Liver (tissue), 9 donors: ENCODE measurements around the gene TTC32. TPM values are rescaled to one million over a fixed set of nuclear protein-coding genes. Genes with fewer than 3 reads are reported as not detected.

Experiments
- DNase-seq: peaks from one replicate; pipeline ENCODE4 v3.0.0-alpha.2; 2017; ENCODE audit warnings: low spot score
- H3K27ac ChIP-seq, 2 donors: one replicate each; pipeline ENCODE4 v1.7.0; 2013; ENCODE audit warnings: inconsistent platforms in 2 of 2, low read length in 2 of 2, control low read depth in 1 of 2, low read depth in 1 of 2, mild to moderate bottlenecking in 1 of 2
- H3K27me3 ChIP-seq, 4 donors: one replicate each; pipeline versions ENCODE4 v1.6.1 to v1.7.0; 2013; ENCODE audit warnings: low read length in 3 of 4, inconsistent platforms in 1 of 4, mild to moderate bottlenecking in 1 of 4, moderate library complexity in 1 of 4; ENCODE audit not compliant: control insufficient read depth in 4 of 4, insufficient read depth in 4 of 4
- H3K36me3 ChIP-seq, 4 donors: one replicate each; pipeline versions ENCODE4 v1.6.1 to v1.7.0; 2013; ENCODE audit warnings: low read length in 3 of 4, mild to moderate bottlenecking in 3 of 4, low read depth in 1 of 4, moderate library complexity in 1 of 4; ENCODE audit not compliant: control insufficient read depth in 4 of 4, insufficient read depth in 3 of 4
- H3K4me1 ChIP-seq, 4 donors: one replicate each; pipeline versions ENCODE4 v1.6.1 to v1.7.0; 2013; ENCODE audit warnings: low read length in 3 of 4, mild to moderate bottlenecking in 3 of 4, moderate library complexity in 1 of 4; ENCODE audit not compliant: control insufficient read depth in 4 of 4, insufficient read depth in 4 of 4
- H3K4me3 ChIP-seq, 3 donors: one replicate each; pipeline versions ENCODE4 v1.6.1 to v1.7.0; 2013; ENCODE audit warnings: low read length in 3 of 3, control low read depth in 1 of 3, low read depth in 1 of 3, mild to moderate bottlenecking in 1 of 3
- H3K9ac ChIP-seq, 2 donors: one replicate each; pipeline ENCODE4 v1.7.0; 2013; ENCODE audit warnings: low read length in 2 of 2, mild to moderate bottlenecking in 2 of 2, moderate library complexity in 2 of 2, control low read depth in 1 of 2, low read depth in 1 of 2
- H3K9me3 ChIP-seq, 4 donors: one replicate each; pipeline versions ENCODE4 v1.6.1 to v1.7.0; 2013; ENCODE audit warnings: low read length in 3 of 4; ENCODE audit not compliant: control insufficient read depth in 4 of 4
- ATF3 ChIP-seq: IDR thresholded peaks from 2 replicates; pipeline ENCODE4 v1.6.1; 2016; ENCODE audit warnings: antibody characterized with exemption
- EGR1 ChIP-seq, 2 donors: IDR thresholded peaks; 2 replicates each; pipeline ENCODE4 v1.6.1; 2016 to 2018; ENCODE audit warnings: antibody characterized with exemption in 2 of 2, low read depth in 2 of 2
- FOXA1 ChIP-seq: IDR thresholded peaks from 2 replicates; pipeline ENCODE4 v1.6.1; 2016; ENCODE audit warnings: antibody characterized with exemption
- FOXA2 ChIP-seq: IDR thresholded peaks from 2 replicates; pipeline ENCODE4 v1.6.1; 2016; ENCODE audit warnings: antibody characterized with exemption
- GABPA ChIP-seq, 2 donors: IDR thresholded peaks in 1 of 2; conservative IDR thresholded peaks in 1 of 2; 2 replicates each; pipeline ENCODE4 v1.6.1; 2016; ENCODE audit warnings: antibody characterized with exemption in 2 of 2, mild to moderate bottlenecking in 1 of 2, moderate library complexity in 1 of 2
- HNF4A ChIP-seq, 2 donors: conservative IDR thresholded peaks; 2 replicates each; pipeline ENCODE4 v1.6.1; 2016; ENCODE audit warnings: antibody characterized with exemption in 2 of 2, mild to moderate bottlenecking in 2 of 2
- HNF4G ChIP-seq: IDR thresholded peaks from 2 replicates; pipeline ENCODE4 v1.6.1; 2016; ENCODE audit warnings: antibody characterized with exemption
- MAX ChIP-seq: IDR thresholded peaks from 2 replicates; pipeline ENCODE4 v1.6.1; 2016; ENCODE audit warnings: antibody characterized with exemption
- RAD21 ChIP-seq, 2 donors: IDR thresholded peaks; 2 replicates each; pipeline ENCODE4 v1.6.1; 2016; ENCODE audit warnings: antibody characterized with exemption in 2 of 2, mild to moderate bottlenecking in 2 of 2
- REST ChIP-seq: IDR thresholded peaks from 2 replicates; pipeline ENCODE4 v1.6.1; 2016; ENCODE audit warnings: antibody characterized with exemption, mild to moderate bottlenecking
- RXRA ChIP-seq, 2 donors: IDR thresholded peaks; 2 replicates each; pipeline ENCODE4 v1.6.1; 2017 to 2018; ENCODE audit warnings: antibody characterized with exemption in 2 of 2, mild to moderate bottlenecking in 1 of 2
- SP1 ChIP-seq: IDR thresholded peaks from 2 replicates; pipeline ENCODE4 v1.6.1; 2018; ENCODE audit warnings: antibody characterized with exemption, mild to moderate bottlenecking
- TAF1 ChIP-seq: conservative IDR thresholded peaks from 2 replicates; pipeline ENCODE4 v1.6.1; 2016; ENCODE audit warnings: antibody characterized with exemption, mild to moderate bottlenecking
- YY1 ChIP-seq: IDR thresholded peaks from 2 replicates; pipeline ENCODE4 v1.6.1; 2016; ENCODE audit warnings: antibody characterized with exemption, mild to moderate bottlenecking
- ZBTB33 ChIP-seq: IDR thresholded peaks from 2 replicates; pipeline ENCODE4 v1.6.1; 2016; ENCODE audit warnings: antibody characterized with exemption
- WGBS: extraction: QIAGEN DNeasy Blood & Tissue Kit; methylation state at CpG from one replicate; pipeline ENCODE4 v1.1.7; 2013; 5-methylcytosine and 5-hydroxymethylcytosine counted together
- polyA plus RNA-seq, 2 donors: library from polyadenylated mRNA; stranded (reverse) in 1 of 2; unstranded in 1 of 2; fragments of 200-250 nt in 1 of 2; fragments of >200 nt in 1 of 2; fragmentation: Nextera tagmentation in 1 of 2; extraction: Ambion mirVana in 1 of 2; gene quantifications; one replicate each; pipeline versions ENCODE4 v1.2.1 to v1.2.3, GENCODE V29; 2013 to 2015
- total RNA-seq, 2 donors: library from RNA; depleted of rRNA; stranded (reverse); fragments of >200 nt; gene quantifications; one replicate each; pipeline ENCODE4 v1.2.3, GENCODE V29; 2014
- donor health status: healthy.
- donor health status: healthy.
- donor health status: healthy.
- donor health status: healthy.
- donor health status: healthy.

The TTC32 gene
- total and polyA plus RNA-seq, 4 donors = 4.1 to 12.0 (median 10.5) TPM

DNA sequence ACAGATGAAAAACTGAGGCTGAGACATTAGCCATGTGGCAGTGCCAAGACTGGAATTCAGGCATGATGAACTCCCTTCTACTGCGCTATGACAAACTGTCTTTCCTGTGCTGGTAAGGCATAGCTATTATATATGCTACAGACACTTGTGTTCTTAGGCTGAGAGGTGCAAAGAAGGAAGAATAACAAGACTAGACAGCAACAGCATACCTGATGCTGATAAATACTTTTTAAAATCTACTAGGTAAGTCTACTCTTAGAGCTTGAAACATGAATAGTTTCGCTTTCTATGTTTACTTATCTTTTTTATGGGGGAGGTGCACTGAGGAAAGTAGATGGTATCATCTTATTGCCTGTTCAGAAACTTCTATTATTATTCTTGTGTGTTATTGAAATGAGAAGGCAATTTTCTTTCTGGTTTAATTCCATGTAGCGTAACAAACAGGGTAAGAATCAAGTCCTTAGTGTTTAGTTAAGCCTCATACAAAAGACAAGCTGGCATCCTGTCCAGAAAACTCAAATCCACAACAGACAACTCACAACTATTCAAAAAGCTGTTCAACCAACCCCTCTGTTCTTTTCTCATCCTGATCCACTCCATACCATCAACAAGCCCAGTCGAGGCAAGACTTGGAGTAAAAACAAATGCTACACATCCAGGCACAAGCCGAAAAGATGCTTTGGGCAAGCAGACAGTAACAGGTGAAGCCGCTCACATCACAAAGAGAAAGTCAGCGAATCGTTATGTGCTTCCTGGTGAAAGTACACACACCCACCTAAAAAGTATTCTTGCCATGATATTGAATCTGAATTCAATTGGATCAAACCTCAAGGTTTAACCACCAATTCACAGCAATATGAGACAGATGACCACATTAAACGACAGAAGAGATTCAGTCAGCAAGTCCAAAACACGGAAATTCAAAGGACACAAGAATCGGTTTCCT, 1.5 kb downstream of the TTC32 start:
- 13% methylated on average over 11 of the region's 11 CpGs for WGBS
- H3K27me3 ChIP-seq = no peaks in the 10 kb centered on the region
- H3K27ac ChIP-seq = peak overlapping the region; percentile 75 to 99
- H3K36me3 ChIP-seq = no peaks in the 10 kb centered on the region
- DNase-seq = no peak
- H3K9me3 ChIP-seq = no peaks in the 10 kb centered on the region
- H3K4me3 ChIP-seq = peak overlapping the region; percentile 79 to 99 (median 83)
- H3K9ac ChIP-seq = peak overlapping the region; percentile 97
- peak; percentile 11 for TF ChIP-seq FOXA2
- peak; percentile 12 for TF ChIP-seq FOXA1
- TF ChIP-seq SP1 = no peak
- peak; percentile 55 for TF ChIP-seq ZBTB33
- H3K4me1 ChIP-seq = peaks cover 12 to 43% (median 33%) of the 10 kb centered on the region in 4 donors

- no peaks in the 10 kb centered on the region for H3K9me3 ChIP-seq
- H3K36me3 ChIP-seq = no peaks in the 10 kb centered on the region
- TF ChIP-seq HNF4G = no peak
- TF ChIP-seq FOXA2 = no peak
- no peak for TF ChIP-seq MAX
- no peak for TF ChIP-seq YY1
- no peak for TF ChIP-seq SP1
- no peak for TF ChIP-seq RXRA (IDR thresholded peaks at IDR 0.05)
- no peak for TF ChIP-seq RAD21 (IDR thresholded peaks at IDR 0.05)
- TF ChIP-seq TAF1 = no peak
- TF ChIP-seq ATF3 = no peak
- TF ChIP-seq GABPA (IDR thresholded peaks at IDR 0.05 in 1 of 2, conservative IDR thresholded peaks at IDR 0.05 in 1 of 2) = no peak
- no peak for TF ChIP-seq REST
- TF ChIP-seq HNF4A (conservative IDR thresholded peaks at IDR 0.05) = no peak
- TF ChIP-seq ZBTB33 = no peak
- TF ChIP-seq EGR1 (IDR thresholded peaks at IDR 0.05; ENCODE audit: low read depth in 2 of 2) = no peak
- H3K9ac ChIP-seq = no peak overlapping the region
- no peak for DNase-seq
- no peak overlapping the region for H3K4me3 ChIP-seq
- H3K4me1 ChIP-seq = peaks cover 12 to 55% (median 43%) of the 10 kb centered on the region in 4 donors
- 87% methylated on average over 7 of the region's 7 CpGs for WGBS
- no peaks in the 10 kb centered on the region for H3K27me3 ChIP-seq
- no peak overlapping the region for H3K27ac ChIP-seq
Observed at GRCh38 chr2:19898592-19899329, 3.0 kb downstream of the TTC32 start.
